RWPE2 (cell line): ENCODE results near the gene SFXN2.
A peak's percentile ranks its signal among the peaks of the same experiment; 100 is the strongest.

Experiments
- ATAC-seq: fragments of 200-7000 bp; cut with Tn5 transposase; 3 replicates; pipeline ENCODE4 v1.9.1; 2021; ENCODE audit warnings: low read depth
- DNase-seq: peaks from one replicate; pipeline ENCODE4 v3.0.0-alpha.2; 2020; ENCODE audit warnings: low spot score
- H3K27ac ChIP-seq: fragments of 450-650 bp; 2 replicates; pipeline ENCODE4 v1.5.1; 2017; ENCODE audit warnings: mild to moderate bottlenecking; ENCODE audit not compliant: poor library complexity, severe bottlenecking
- H3K27me3 ChIP-seq: fragments of 250-450 bp; sonication (Bioruptor Pico); 2 replicates; pipeline ENCODE4 v1.5.1; 2021; ENCODE audit warnings: mild to moderate bottlenecking, moderate library complexity; ENCODE audit not compliant: insufficient read depth, poor library complexity, severe bottlenecking
- H3K36me3 ChIP-seq: fragments of 250-450 bp; sonication (Bioruptor Pico); 2 replicates; pipeline ENCODE4 v1.5.1; 2020; ENCODE audit warnings: low read depth, mild to moderate bottlenecking, moderate library complexity
- H3K4me1 ChIP-seq: fragments of 250-450 bp; sonication (Bioruptor Pico); 2 replicates; pipeline ENCODE4 v1.5.1; 2021; ENCODE audit warnings: mild to moderate bottlenecking, moderate library complexity; ENCODE audit not compliant: insufficient read depth, poor library complexity, severe bottlenecking
- H3K4me3 ChIP-seq: fragments of 250-450 bp; sonication (Bioruptor Pico); 2 replicates; pipeline ENCODE4 v1.5.1; 2021; ENCODE audit warnings: mild to moderate bottlenecking, moderate library complexity; ENCODE audit not compliant: severe bottlenecking
- H3K9me3 ChIP-seq: fragments of 250-450 bp; sonication (Bioruptor Pico); 2 replicates; pipeline ENCODE4 v1.5.1; 2021; ENCODE audit warnings: mild to moderate bottlenecking, moderate library complexity; ENCODE audit not compliant: severe bottlenecking
- CTCF ChIP-seq: fragments of 450-650 bp; IDR thresholded peaks from one replicate; pipeline ENCODE4 v1.5.1; 2017; ENCODE audit warnings: mild to moderate bottlenecking, moderate library complexity; ENCODE audit not compliant: poor library complexity, severe bottlenecking

Gene SFXN2

GRCh38 chr10:102729029-102730026, 14.9 kb downstream of the SFXN2 start:
- Histone ChIP-seq H3K27ac (no peak overlapping the region), H3K36me3 (peaks cover 42% of the 10 kb centered on the region)
- DNase-seq = no peak

GRCh38 chr10:102731222-102731800, 16.9 kb downstream of the SFXN2 start:
- Histone ChIP-seq H3K36me3 (peaks cover 41% of the 10 kb centered on the region), H3K27ac (no peak overlapping the region), H3K27me3 (no peaks in the 10 kb centered on the region), H3K9me3 (no peaks in the 10 kb centered on the region), H3K4me3 (no peak overlapping the region), H3K4me1 (no peaks in the 10 kb centered on the region)
- no peak for ATAC-seq
- no peak for TF ChIP-seq CTCF
- DNase-seq = no peak

More at GRCh38 chr10:102729029-102730026, 14.9 kb downstream of the SFXN2 start:
- Histone ChIP-seq H3K27me3 (no peaks in the 10 kb centered on the region), H3K4me3 (no peak overlapping the region), H3K9me3 (no peaks in the 10 kb centered on the region), H3K4me1 (no peaks in the 10 kb centered on the region)
- TF ChIP-seq CTCF = peak; percentile 92
- peak; percentile 96 for ATAC-seq

GRCh38 chr10:102732661-102733060, 18.2 kb downstream of the SFXN2 start:
- no peak for DNase-seq
- Histone ChIP-seq H3K4me1 (no peaks in the 10 kb centered on the region), H3K27me3 (no peaks in the 10 kb centered on the region), H3K36me3 (peaks cover 29% of the 10 kb centered on the region), H3K27ac (no peak overlapping the region), H3K9me3 (no peaks in the 10 kb centered on the region), H3K4me3 (no peak overlapping the region)
- TF ChIP-seq CTCF = no peak
- ATAC-seq = no peak

- no peak overlapping the region for H3K4me3 ChIP-seq
- H3K4me1 ChIP-seq = no peaks in the 10 kb centered on the region
- H3K9me3 ChIP-seq = no peaks in the 10 kb centered on the region
- TF ChIP-seq CTCF = no peak
- no peak for DNase-seq
- no peaks in the 10 kb centered on the region for H3K27me3 ChIP-seq
- ATAC-seq = no peak; the same call in 2 of the 3 replicates
- peaks cover 6% of the 10 kb centered on the region for H3K36me3 ChIP-seq
- no peak overlapping the region for H3K27ac ChIP-seq
These were observed 20.7 kb downstream of the SFXN2 start for GRCh38 chr10:102735065-102735562.
